ENCODE measurements around the gene CNOT6.

GRCh38 chr5:180499684-180500083 is 5.5 kb downstream of the CNOT6 start:
- TF ChIP-seq EZH2phosphoT487 (IDR thresholded peaks at IDR 0.05; ENCODE audit: borderline replicate concordance, low read depth) (no peak), RAD21 (IDR thresholded peaks at IDR 0.05; ENCODE audit: low read length) (no peak), CTCF (IDR thresholded peaks at IDR 0.05) (no peak), REST (IDR thresholded peaks at IDR 0.05; ENCODE audit: low read depth, low read length) (no peak), SMC3 (IDR thresholded peaks at IDR 0.05; ENCODE audit: low read depth, low read length) (no peak), TAF1 (IDR thresholded peaks at IDR 0.05; ENCODE audit: borderline replicate concordance, low read depth, low read length) (no peak)
